Upper lobe of right lung (tissue), 1 donor: ENCODE results near the gene IDH3G. TPM values are rescaled to one million over a fixed set of nuclear protein-coding genes. Genes with fewer than 3 reads are reported as not detected.
"Not testable (repeated sequence)": the region's sequence is repeated elsewhere in the genome, so short reads cannot be mapped to it uniquely, and the experiment has no call there.

Experiments used
- ATAC-seq: fragments of 200-7000 bp; cut with Tn5 transposase; one replicate; pipeline ENCODE4 v1.9.1; 2020; ENCODE audit warnings: mild to moderate bottlenecking, moderate library complexity
- DNase-seq: peaks from one replicate; pipeline ENCODE4 v3.0.0-alpha.2; 2020
- H3K27ac ChIP-seq: fragments of 200-600 bp; one replicate; pipeline ENCODE4 v1.8.0; 2022
- H3K27me3 ChIP-seq: fragments of 200-600 bp; one replicate; pipeline ENCODE4 v1.8.0; 2022; ENCODE audit warnings: mild to moderate bottlenecking
- H3K36me3 ChIP-seq: fragments of 200-600 bp; one replicate; pipeline ENCODE4 v1.8.0; 2022
- H3K4me1 ChIP-seq: fragments of 200-600 bp; one replicate; pipeline ENCODE4 v1.8.0; 2022
- H3K4me3 ChIP-seq: fragments of 200-600 bp; one replicate; pipeline ENCODE4 v1.8.0; 2022; ENCODE audit warnings: mild to moderate bottlenecking
- H3K9me3 ChIP-seq: fragments of 200-600 bp; one replicate; pipeline ENCODE4 v1.8.0; 2022
- CTCF ChIP-seq: fragments of 200-600 bp; IDR thresholded peaks from one replicate; pipeline ENCODE4 v1.8.0; 2022; ENCODE audit warnings: antibody characterized with exemption
- intact Hi-C: fragments of 100-400 bp; cut with DNase I; formaldehyde crosslinking; loops from one replicate; pipeline ENCODE4 v1.11.0; 2022
- total RNA-seq: library from RNA; stranded (reverse); fragmentation: NEBNext Ultra II Directional; extraction: Animal tissue kit (Norgen Biotek cat#: 25700); gene quantifications from one replicate; pipeline ENCODE4 v1.2.1, GENCODE V29; 2021
- donor health status: DM: no; HTN: yes; CAD: no; lungs with severe emphysema.

IDH3G gene
- total RNA-seq, 1 donor from 2014 or later: 42.7 TPM

DNA sequence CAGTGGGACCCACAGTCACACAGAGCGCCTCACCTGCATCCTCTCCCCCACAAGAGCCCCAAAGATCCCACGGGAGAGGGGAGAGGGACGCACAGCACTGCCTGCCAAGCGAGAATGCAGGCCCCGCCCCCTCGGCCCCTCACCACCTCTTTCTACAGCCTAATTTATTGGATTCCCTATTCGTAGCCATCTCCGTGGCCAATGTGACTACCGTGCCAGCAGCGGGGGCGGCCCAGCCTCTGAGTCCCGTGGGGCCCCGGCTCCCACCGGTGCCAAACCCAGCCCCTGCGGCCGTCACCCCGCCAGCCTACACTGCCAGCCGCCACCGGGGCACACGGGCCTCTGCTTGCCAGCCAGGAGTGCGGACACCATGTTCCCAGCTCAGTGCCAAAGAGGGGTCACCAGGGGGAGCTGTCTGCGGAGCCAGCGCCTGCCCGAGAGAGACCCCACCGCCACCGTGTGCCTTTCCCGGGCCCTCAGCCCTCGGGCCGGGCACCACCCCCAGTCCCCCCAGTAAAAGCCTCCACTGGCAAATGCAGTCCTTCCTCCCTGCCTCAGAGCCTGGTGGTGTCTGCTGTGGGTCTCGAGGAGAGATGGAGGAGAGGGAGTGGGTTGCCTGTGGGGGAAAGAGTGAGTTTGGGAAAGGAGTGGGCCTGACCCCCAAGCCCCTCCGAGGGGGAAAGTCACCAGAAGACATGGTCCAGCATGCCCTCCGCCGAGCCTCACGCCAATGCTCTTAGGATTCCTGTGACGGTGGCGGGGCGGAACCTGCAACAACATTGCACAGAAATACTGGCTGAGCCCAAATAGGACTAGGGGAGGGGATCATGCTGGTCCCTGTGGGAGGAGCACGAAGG is 49.7 kb downstream of the IDH3G start:
- no peak for DNase-seq
- H3K9me3 ChIP-seq: no peaks in the 10 kb centered on the region
- H3K4me1 ChIP-seq: no peaks in the 10 kb centered on the region
- no peaks in the 10 kb centered on the region for H3K27me3 ChIP-seq
- H3K27ac ChIP-seq: no peak overlapping the region
- intact Hi-C loops: no loop called here
- peak overlapping the region; percentile 14 for H3K4me3 ChIP-seq
- TF ChIP-seq CTCF: peak; percentile 8
- H3K36me3 ChIP-seq: no peaks in the 10 kb centered on the region
- ATAC-seq: no peak

DNA sequence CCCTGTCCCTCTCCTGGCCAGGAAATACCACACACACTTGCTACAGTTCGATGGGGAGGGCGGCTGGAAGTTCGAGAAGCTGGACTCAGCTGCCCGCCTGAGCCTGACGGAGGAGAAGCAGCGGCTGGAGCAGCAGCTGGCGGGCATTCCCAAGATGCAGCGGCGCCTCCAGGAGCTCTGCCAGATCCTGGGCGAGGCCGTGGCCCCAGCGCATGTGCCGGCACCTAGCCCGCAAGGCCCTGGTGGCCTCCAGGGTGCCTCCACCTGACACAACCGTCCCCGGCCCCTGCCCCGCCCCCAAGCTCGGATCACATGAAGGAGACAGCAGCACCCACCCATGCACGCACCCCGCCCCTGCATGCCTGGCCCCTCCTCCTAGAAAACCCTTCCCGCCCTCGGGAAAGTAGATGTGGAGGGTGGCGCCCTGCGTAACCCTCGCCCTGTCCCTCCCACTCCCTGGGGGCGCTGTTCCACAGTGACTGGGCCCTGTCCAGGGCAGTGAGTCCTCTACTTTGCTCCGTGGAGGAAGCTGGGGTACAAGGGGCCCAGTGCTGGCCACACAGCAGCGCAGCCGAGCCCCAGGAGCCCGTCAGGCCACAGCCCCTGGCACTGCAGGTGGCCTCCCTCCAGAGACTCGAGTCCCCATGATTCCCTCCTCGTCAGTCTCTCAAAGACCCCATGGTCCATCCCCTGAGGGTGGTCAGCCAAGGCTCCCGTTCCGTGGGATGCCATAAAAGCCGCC is 50.5 kb downstream of the IDH3G start:
- H3K27me3 ChIP-seq, ATAC-seq, H3K27ac ChIP-seq, H3K36me3 ChIP-seq, intact Hi-C loops, H3K4me1 ChIP-seq, H3K9me3 ChIP-seq: not testable (repeated sequence)
- DNase-seq: peak; percentile 81
- H3K4me3 ChIP-seq: peak overlapping the region; percentile 14

DNA sequence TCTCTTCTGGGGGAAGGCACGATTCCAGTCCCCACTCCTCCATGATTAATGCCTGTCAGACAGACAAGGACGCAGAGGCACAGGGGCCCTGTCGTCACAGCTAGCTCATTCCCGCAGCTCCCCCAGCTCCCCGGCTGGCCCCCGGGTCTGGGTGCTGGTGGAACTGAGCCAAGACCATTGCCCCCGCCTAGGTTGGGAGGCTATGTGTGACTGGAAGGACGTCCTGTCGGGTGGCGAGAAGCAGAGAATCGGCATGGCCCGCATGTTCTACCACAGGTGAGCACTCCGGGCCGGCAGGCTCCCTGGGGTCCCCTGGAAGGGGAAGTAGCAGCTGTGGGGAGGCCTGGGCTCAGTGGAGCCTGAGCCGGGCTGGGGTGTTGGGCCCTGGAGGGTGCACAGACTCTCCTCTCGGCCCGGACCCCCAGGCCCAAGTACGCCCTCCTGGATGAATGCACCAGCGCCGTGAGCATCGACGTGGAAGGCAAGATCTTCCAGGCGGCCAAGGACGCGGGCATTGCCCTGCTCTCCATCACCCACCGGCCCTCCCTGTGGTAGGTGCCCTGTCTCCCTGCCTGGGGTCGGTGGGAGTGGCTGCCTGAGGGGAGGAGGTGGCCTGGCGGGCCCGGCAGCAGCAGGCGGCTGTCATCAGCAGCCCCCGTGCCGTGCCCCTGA is 51.2 kb downstream of the IDH3G start:
- intact Hi-C loops: not testable (repeated sequence)

GRCh38 chrX:153742111-153742510 is 52.1 kb downstream of the IDH3G start:
- H3K9me3 ChIP-seq, H3K36me3 ChIP-seq, intact Hi-C loops, DNase-seq, H3K4me1 ChIP-seq, H3K4me3 ChIP-seq, ATAC-seq, H3K27ac ChIP-seq, H3K27me3 ChIP-seq: not testable (repeated sequence)

More for the DNA sequence above, 51.2 kb downstream of the IDH3G start:
- H3K27ac ChIP-seq, H3K9me3 ChIP-seq, ATAC-seq, H3K27me3 ChIP-seq, DNase-seq, H3K4me3 ChIP-seq, H3K4me1 ChIP-seq, H3K36me3 ChIP-seq: not testable (repeated sequence)

- Histone ChIP-seq H3K4me1 (no peaks in the 10 kb centered on the region), H3K9me3 (no peaks in the 10 kb centered on the region), H3K4me3 (no peak overlapping the region), H3K36me3 (no peaks in the 10 kb centered on the region), H3K27ac (no peak overlapping the region), H3K27me3 (no peaks in the 10 kb centered on the region)
- DNase-seq (no peak), ATAC-seq (no peak)
- no peak for TF ChIP-seq CTCF
- intact Hi-C loops: no loop called here
Observed at GRCh38 chrX:153741446-153741845, 52.7 kb downstream of the IDH3G start.

DNA sequence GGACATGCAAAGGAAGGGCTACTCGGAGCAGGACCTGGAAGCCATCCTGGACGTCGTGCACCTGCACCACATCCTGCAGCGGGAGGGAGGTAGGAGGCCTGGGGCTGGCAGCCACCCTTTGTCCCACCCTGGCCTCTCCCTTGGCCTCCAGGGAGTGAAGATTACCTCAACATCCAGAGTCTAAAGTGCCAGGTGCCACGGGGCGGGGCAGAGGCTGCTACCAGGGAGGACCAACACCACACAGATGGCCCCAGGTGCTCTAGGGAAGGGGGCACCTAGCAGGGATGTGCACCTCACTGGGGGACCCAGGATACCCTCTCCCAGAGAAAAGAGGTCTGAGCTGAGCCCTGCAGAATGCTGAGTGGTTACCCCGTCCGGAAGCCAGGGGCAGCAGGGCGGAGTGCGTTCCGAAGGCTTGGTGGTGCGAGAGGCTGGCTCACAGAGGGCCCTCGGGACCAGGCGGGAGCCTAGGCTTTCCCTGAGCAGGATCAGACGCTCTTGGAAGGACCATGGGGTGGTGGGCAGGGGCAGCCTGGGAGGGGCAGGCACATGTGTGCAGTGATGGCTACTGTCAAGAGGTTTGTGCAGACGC is 53.4 kb downstream of the IDH3G start:
- DNase-seq (no peak), ATAC-seq (no peak)
- Histone ChIP-seq H3K4me3 (no peak overlapping the region), H3K4me1 (no peaks in the 10 kb centered on the region), H3K36me3 (no peaks in the 10 kb centered on the region), H3K27ac (no peak overlapping the region), H3K9me3 (no peaks in the 10 kb centered on the region), H3K27me3 (no peaks in the 10 kb centered on the region)
- intact Hi-C loops: no loop called here
- no peak for TF ChIP-seq CTCF
